ENCODE measurements around the gene SLX9. TPM values are rescaled to one million over a fixed set of nuclear protein-coding genes. Genes with fewer than 3 reads are reported as not detected.

Gene SLX9
- total RNA-seq, 1 donor from 2014 or later: 38.8 TPM

DNA sequence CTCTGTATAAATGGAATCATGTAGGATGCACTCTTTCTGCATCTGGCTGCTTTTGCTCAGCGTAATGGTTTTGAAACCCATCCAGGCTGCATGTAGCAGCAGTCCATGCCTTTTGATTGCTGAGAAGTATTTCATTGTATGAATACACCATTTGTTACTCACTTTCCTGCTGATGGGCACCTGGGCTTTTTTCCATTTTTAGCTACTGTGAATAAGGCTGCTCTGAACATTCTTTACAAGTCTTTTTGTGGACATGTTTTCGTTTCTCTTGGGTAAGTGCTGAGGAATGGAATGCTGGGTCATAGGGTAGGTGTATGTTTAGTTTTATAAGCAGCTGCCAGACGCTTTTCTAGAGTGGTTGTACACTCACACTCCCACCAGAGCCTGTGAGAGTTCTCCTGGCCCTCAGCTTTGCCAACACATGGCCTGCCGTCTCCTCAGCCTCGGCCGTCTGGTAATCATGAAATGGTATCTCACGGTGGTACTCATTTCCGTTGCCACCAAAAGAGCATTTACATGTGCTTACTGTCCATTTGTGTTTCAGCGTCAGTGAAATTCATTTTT is 22.7 kb downstream of the SLX9 start:
- Mint-ChIP-seq H3K27me3 (ENCODE audit: low read depth, unreplicated experiment) (no peaks in the 10 kb centered on the region), H3K4me3 (ENCODE audit: unreplicated experiment) (peak overlapping the region; percentile 64), H3K36me3 (ENCODE audit: low read depth, unreplicated experiment) (peaks cover 4% of the 10 kb centered on the region), H3K27ac (ENCODE audit: unreplicated experiment) (peak overlapping the region; percentile 95), H3K4me1 (ENCODE audit: low read depth, unreplicated experiment) (peaks cover 54% of the 10 kb centered on the region), H3K9me3 (ENCODE audit: unreplicated experiment) (no peaks in the 10 kb centered on the region)
- DNase-seq (ENCODE audit: low read depth) (peak; percentile 100), FAIRE-seq (peak; percentile 99)
- H3K79me2 ChIP-seq (ENCODE audit: insufficient read depth, low read length): peaks cover 54% of the 10 kb centered on the region
- peaks cover 10% of the 10 kb centered on the region for H4K20me1 ChIP-seq (ENCODE audit: insufficient read depth, low read length)
- TF ChIP-seq, protein P1, sequence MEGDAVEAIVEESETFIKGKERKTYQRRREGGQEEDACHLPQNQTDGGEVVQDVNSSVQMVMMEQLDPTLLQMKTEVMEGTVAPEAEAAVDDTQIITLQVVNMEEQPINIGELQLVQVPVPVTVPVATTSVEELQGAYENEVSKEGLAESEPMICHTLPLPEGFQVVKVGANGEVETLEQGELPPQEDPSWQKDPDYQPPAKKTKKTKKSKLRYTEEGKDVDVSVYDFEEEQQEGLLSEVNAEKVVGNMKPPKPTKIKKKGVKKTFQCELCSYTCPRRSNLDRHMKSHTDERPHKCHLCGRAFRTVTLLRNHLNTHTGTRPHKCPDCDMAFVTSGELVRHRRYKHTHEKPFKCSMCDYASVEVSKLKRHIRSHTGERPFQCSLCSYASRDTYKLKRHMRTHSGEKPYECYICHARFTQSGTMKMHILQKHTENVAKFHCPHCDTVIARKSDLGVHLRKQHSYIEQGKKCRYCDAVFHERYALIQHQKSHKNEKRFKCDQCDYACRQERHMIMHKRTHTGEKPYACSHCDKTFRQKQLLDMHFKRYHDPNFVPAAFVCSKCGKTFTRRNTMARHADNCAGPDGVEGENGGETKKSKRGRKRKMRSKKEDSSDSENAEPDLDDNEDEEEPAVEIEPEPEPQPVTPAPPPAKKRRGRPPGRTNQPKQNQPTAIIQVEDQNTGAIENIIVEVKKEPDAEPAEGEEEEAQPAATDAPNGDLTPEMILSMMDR (IDR thresholded peaks at IDR 0.05; ENCODE audit: insufficient read depth, low read depth, low read length): no peak
- TF ChIP-seq EZH2 (IDR thresholded peaks at IDR 0.05; ENCODE audit: insufficient read depth, low read length): no peak
- H3K4me2 ChIP-seq (ENCODE audit: low read length): peak overlapping the region; percentile 72
- no peak overlapping the region for H2AFZ ChIP-seq (ENCODE audit: low read depth, low read length)
- H3K4me1 ChIP-seq (ENCODE audit: insufficient read depth, low read length): peaks cover 45% of the 10 kb centered on the region
- peak overlapping the region; percentile 91 for H3K27ac ChIP-seq (ENCODE audit: low read depth, low read length)
- no peaks in the 10 kb centered on the region for H3K27me3 ChIP-seq (ENCODE audit: insufficient read depth, low read length)
- H3K9ac ChIP-seq (ENCODE audit: low read length): peak overlapping the region; percentile 69
- no peak overlapping the region for H3K4me3 ChIP-seq (ENCODE audit: insufficient read depth, low read depth, low read length)
- peaks cover 6% of the 10 kb centered on the region for H3K36me3 ChIP-seq (ENCODE audit: insufficient read depth, low read length)
- H3K9me3 ChIP-seq (ENCODE audit: insufficient read depth, low read depth, low read length): peaks cover 3% of the 10 kb centered on the region

DNA sequence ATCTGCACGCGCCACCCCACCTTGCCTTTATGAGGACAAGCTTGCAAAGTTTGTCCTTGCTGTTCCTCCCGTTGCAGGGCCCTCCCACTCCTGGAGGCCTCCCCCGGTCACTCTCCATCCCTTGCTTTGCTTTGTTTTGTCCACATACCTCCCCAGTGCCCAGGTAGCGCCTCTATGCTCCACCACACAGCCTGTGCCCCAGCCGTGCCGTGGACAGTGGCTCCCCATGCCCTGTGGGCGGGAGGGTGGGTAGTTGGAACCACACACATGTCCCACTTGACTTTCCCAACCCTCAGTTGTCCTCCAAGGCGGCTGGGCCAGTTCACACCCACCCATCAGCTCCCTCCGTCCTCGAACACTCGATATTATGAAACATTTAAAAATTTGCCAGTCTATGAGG is 24.6 kb downstream of the SLX9 start:
- H4K20me1 ChIP-seq (ENCODE audit: insufficient read depth, low read length): no peaks in the 10 kb centered on the region
- H2AFZ ChIP-seq (ENCODE audit: low read depth, low read length): no peak overlapping the region
- peaks cover 6% of the 10 kb centered on the region for H3K36me3 ChIP-seq (ENCODE audit: insufficient read depth, low read length)
- DNase-seq (ENCODE audit: low read depth) (no peak), FAIRE-seq (no peak)
- H3K4me1 ChIP-seq (ENCODE audit: insufficient read depth, low read length): peaks cover 38% of the 10 kb centered on the region
- no peaks in the 10 kb centered on the region for H3K9me3 Mint-ChIP-seq (ENCODE audit: unreplicated experiment)
- peaks cover 3% of the 10 kb centered on the region for H3K9me3 ChIP-seq (ENCODE audit: insufficient read depth, low read depth, low read length)
- H3K4me3 ChIP-seq (ENCODE audit: insufficient read depth, low read depth, low read length): no peak overlapping the region
- no peaks in the 10 kb centered on the region for H3K27me3 ChIP-seq (ENCODE audit: insufficient read depth, low read length)
- no peak overlapping the region for H3K4me2 ChIP-seq (ENCODE audit: low read length)
- H3K27ac ChIP-seq (ENCODE audit: low read depth, low read length): no peak overlapping the region
- H3K4me1 Mint-ChIP-seq (ENCODE audit: low read depth, unreplicated experiment): peaks cover 48% of the 10 kb centered on the region
- TF ChIP-seq, protein P1 (IDR thresholded peaks at IDR 0.05; ENCODE audit: insufficient read depth, low read depth, low read length): no peak
- no peak overlapping the region for H3K27ac Mint-ChIP-seq (ENCODE audit: unreplicated experiment)
- no peaks in the 10 kb centered on the region for H3K27me3 Mint-ChIP-seq (ENCODE audit: low read depth, unreplicated experiment)
- peaks cover 43% of the 10 kb centered on the region for H3K79me2 ChIP-seq (ENCODE audit: insufficient read depth, low read length)
- H3K36me3 Mint-ChIP-seq (ENCODE audit: low read depth, unreplicated experiment): peaks cover 4% of the 10 kb centered on the region
- H3K9ac ChIP-seq (ENCODE audit: low read length): no peak overlapping the region
- peak overlapping the region; percentile 4 for H3K4me3 Mint-ChIP-seq (ENCODE audit: unreplicated experiment)

DNA sequence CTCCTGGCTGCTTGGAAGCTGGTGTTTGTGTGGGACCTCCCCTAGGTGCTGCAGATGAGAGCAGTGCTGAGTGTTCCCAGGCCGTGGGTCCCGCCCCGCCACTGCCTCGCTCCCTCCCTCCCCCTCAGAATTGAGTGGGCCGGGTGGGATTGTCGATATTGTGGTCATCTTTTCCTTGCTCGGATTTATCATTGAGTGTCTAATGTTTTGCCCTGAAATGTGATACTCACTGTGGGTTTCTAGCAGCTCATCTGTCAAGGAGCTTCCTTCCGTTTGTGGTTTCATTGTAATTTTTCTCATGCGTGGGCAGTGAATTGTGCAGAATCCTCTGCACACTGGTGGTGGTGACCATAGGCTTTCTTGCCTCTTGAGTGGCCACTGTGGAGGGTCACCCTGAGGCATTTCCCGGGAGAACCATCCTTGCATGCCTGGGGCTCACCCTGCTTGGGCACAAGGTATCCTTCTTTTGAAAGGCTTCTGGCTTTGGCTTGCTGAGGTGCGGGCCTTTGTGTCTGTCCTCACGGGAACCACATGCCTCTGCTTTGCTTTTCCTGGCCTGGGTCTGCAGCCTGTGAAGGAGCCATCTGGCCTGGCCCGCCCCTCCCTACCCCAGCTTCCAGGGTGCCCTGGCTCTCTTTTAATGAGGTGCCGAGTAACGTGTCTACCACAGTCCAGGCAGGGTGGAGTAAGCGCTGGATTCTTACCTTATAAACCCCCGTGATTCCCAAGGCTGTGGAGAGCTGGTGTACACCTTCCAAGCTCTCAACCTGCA is 25.6 kb downstream of the SLX9 start:
- Histone ChIP-seq H4K20me1 (ENCODE audit: insufficient read depth, low read length) (no peaks in the 10 kb centered on the region), H3K9me3 (ENCODE audit: insufficient read depth, low read depth, low read length) (peaks cover 3% of the 10 kb centered on the region), H3K9ac (ENCODE audit: low read length) (no peak overlapping the region), H3K79me2 (ENCODE audit: insufficient read depth, low read length) (peaks cover 36% of the 10 kb centered on the region), H2AFZ (ENCODE audit: low read depth, low read length) (no peak overlapping the region), H3K4me3 (ENCODE audit: insufficient read depth, low read depth, low read length) (no peak overlapping the region), H3K4me2 (ENCODE audit: low read length) (peak overlapping the region; percentile 12), H3K27me3 (ENCODE audit: insufficient read depth, low read length) (no peaks in the 10 kb centered on the region), H3K27ac (ENCODE audit: low read depth, low read length) (no peak overlapping the region), H3K36me3 (ENCODE audit: insufficient read depth, low read length) (peaks cover 6% of the 10 kb centered on the region), H3K4me1 (ENCODE audit: insufficient read depth, low read length) (peaks cover 48% of the 10 kb centered on the region)
- H3K4me1 Mint-ChIP-seq (ENCODE audit: low read depth, unreplicated experiment): peaks cover 57% of the 10 kb centered on the region
- no peaks in the 10 kb centered on the region for H3K9me3 Mint-ChIP-seq (ENCODE audit: unreplicated experiment)
- peaks cover 4% of the 10 kb centered on the region for H3K36me3 Mint-ChIP-seq (ENCODE audit: low read depth, unreplicated experiment)
- DNase-seq (ENCODE audit: low read depth): peak; percentile 84
- H3K27me3 Mint-ChIP-seq (ENCODE audit: low read depth, unreplicated experiment): no peaks in the 10 kb centered on the region
- H3K27ac Mint-ChIP-seq (ENCODE audit: unreplicated experiment): peak overlapping the region; percentile 53
- peak overlapping the region; percentile 10 for H3K4me3 Mint-ChIP-seq (ENCODE audit: unreplicated experiment)
- TF ChIP-seq, protein P1 (IDR thresholded peaks at IDR 0.05; ENCODE audit: insufficient read depth, low read depth, low read length): no peak
- TF ChIP-seq EZH2 (IDR thresholded peaks at IDR 0.05; ENCODE audit: insufficient read depth, low read length): no peak
- no peak for FAIRE-seq

Data from astrocyte (in vitro differentiated cells and primary cell).